SH-SY5Y (cell line): ENCODE data around the gene NOL4L.

Experiments used
- GATA2 ChIP-seq: IDR thresholded peaks from 2 replicates; pipeline ENCODE4 v1.6.1; 2011; ENCODE audit warnings: mild to moderate bottlenecking, low read depth, low read length
- GATA3 ChIP-seq: IDR thresholded peaks from 2 replicates; pipeline ENCODE4 v1.6.1; 2011; ENCODE audit warnings: low read depth, mild to moderate bottlenecking, low read length, moderate library complexity

DNA sequence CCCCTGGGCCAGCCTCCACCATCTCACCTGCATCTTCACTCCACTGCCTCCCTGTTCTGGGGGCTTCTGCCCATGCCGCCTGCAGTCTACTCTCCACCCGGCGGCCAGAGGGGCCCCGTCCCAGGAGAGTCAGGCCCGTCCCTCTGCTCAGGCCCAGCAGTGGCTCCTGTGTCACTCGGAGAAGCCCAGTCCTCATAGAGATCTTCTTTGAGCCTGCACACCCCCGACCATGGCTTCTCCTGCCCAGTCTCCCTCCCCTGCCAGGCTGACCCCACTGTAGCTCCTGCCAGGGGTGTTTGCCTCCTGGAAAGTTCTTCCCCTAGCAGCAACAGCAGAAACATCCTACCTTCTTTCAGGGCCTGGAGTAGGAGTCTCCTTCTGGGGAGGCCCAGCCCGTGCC lies 22.2 kb upstream of the NOL4L start:
- TF ChIP-seq GATA2 (no peak), GATA3 (no peak)
